Stimulated activated CD8-positive, alpha-beta memory T cell treated with anti-CD3 and anti-CD28 coated beads, Interleukin-15, amount 100 ng/mL, for 24 hours (primary cell): Measurements from ENCODE around the gene KLHL21.
"Not testable (repeated sequence)": the region's sequence is repeated elsewhere in the genome, so short reads cannot be mapped to it uniquely, and the experiment has no call there.

Experiments used
- DNase-seq: peaks from one replicate; pipeline ENCODE4 v3.0.0-alpha.2; 2020; ENCODE audit warnings: low read depth

Gene KLHL21

GRCh38 chr1:6602669-6603237 is at the start of gene KLHL21:
Gene KLHL21 (minus strand): TSS chr1:6602869. CDS start chr1:6602817, 52 bp downstream.
- peak; percentile 69 for DNase-seq

GRCh38 chr1:6651909-6652308 is 49.2 kb upstream of the KLHL21 start:
- no peak for DNase-seq

GRCh38 chr1:6648556-6648955 is 45.9 kb upstream of the KLHL21 start:
- DNase-seq, result no peak

- no peak for DNase-seq
Observed at GRCh38 chr1:6646499-6647148, 44.0 kb upstream of the KLHL21 start.

- no peak for DNase-seq
Observed at GRCh38 chr1:6645018-6645417, 42.3 kb upstream of the KLHL21 start.

GRCh38 chr1:6640867-6641266 is 38.2 kb upstream of the KLHL21 start:
- DNase-seq, result not testable (repeated sequence)

GRCh38 chr1:6638226-6638625 is 35.6 kb upstream of the KLHL21 start:
- DNase-seq, result no peak

GRCh38 chr1:6637770-6638169 is 35.1 kb upstream of the KLHL21 start:
- no peak for DNase-seq

- not testable (repeated sequence) for DNase-seq
Observed at GRCh38 chr1:6636778-6637177, 34.1 kb upstream of the KLHL21 start.

- DNase-seq, result no peak
Observed at GRCh38 chr1:6635910-6636760, 33.5 kb upstream of the KLHL21 start.

- no peak for DNase-seq
Observed at GRCh38 chr1:6635161-6635909, 32.7 kb upstream of the KLHL21 start.

- DNase-seq, result no peak
Observed at GRCh38 chr1:6634371-6635052, 31.8 kb upstream of the KLHL21 start.

- DNase-seq, result no peak
Observed at GRCh38 chr1:6632588-6633514, 30.2 kb upstream of the KLHL21 start.

GRCh38 chr1:6631058-6631457 is 28.4 kb upstream of the KLHL21 start:
- no peak for DNase-seq

GRCh38 chr1:6630027-6630426 is 27.4 kb upstream of the KLHL21 start:
- DNase-seq, result no peak

- no peak for DNase-seq
Observed at GRCh38 chr1:6628971-6629479, 26.4 kb upstream of the KLHL21 start.

- no peak for DNase-seq
Observed at GRCh38 chr1:6627841-6628545, 25.3 kb upstream of the KLHL21 start.

GRCh38 chr1:6627031-6627430 is 24.4 kb upstream of the KLHL21 start:
- no peak for DNase-seq

GRCh38 chr1:6625584-6626149 is 23.0 kb upstream of the KLHL21 start:
- no peak for DNase-seq
